ENCODE measurements around the gene CMKLR1. TPM values are rescaled to one million over a fixed set of nuclear protein-coding genes. Genes with fewer than 3 reads are reported as not detected.

CMKLR1 gene
- polyA plus RNA-seq, 3 donors = 7.5 to 11.6 (median 7.9) TPM

GRCh38 chr12:108311605-108312004 lies 27.5 kb downstream of the CMKLR1 start:
- H3K9ac ChIP-seq (ENCODE audit: insufficient read depth, low read length, poor library complexity, severe bottlenecking) = no peak overlapping the region
- H4K20me1 ChIP-seq (ENCODE audit: insufficient read depth, low read length) = no peaks in the 10 kb centered on the region
- DNase-seq = no peak
- no peak overlapping the region for H3K4me2 ChIP-seq (replicated peaks; ENCODE audit: extremely low read depth, low read length, poor library complexity, severe bottlenecking)
- intact Hi-C loops (cut with micrococcal nuclease) = loop anchor here (2.0 to 10.0 kb wide), 3 partner anchors 23 to 313 kb away; no protein-coding TSS in a partner anchor
- H3K9me3 ChIP-seq (replicated peaks in 1 of 2; ENCODE audit: control insufficient read depth in 1 of 2, insufficient read depth in 1 of 2, low read length in 2 of 2) = no peaks in the 10 kb centered on the region
- Mint-ChIP-seq H3K36me3 (peaks cover 9 to 13% of the 10 kb centered on the region in 2 donors), H3K4me1 (peaks cover 89% of the 10 kb centered on the region), H3K9me3 (peaks cover 0 to 3% (median 0%) of the 10 kb centered on the region in 7 donors), H3K27me3 (ENCODE audit: low read depth in 3 of 3) (peaks cover 1 to 5% (median 4%) of the 10 kb centered on the region in 3 donors), H3K4me3 (no peak overlapping the region), H3K27ac (peak overlapping the region in 6 of 7 donors; percentile 95 to 99 (median 97))
- H3K27me3 ChIP-seq (ENCODE audit: control insufficient read depth in 2 of 2, insufficient read depth in 2 of 2, low read length in 2 of 2) = no peaks in the 10 kb centered on the region
- 97% methylated on average over 4 of the region's 4 CpGs for WGBS (ENCODE audit: insufficient coverage)
- no peaks in the 10 kb centered on the region for H3K79me2 ChIP-seq (ENCODE audit: insufficient read depth, low read length)
- H3K4me3 ChIP-seq (replicated peaks in 1 of 3; ENCODE audit: low read depth in 2 of 3, low read length in 3 of 3) = no peak overlapping the region
- no peaks in the 10 kb centered on the region for H3K36me3 ChIP-seq (replicated peaks in 1 of 2; ENCODE audit: control insufficient read depth in 1 of 2, insufficient read depth in 2 of 2, low read length in 2 of 2)
- H3K27ac ChIP-seq (ENCODE audit: low read depth in 1 of 2, low read length in 2 of 2) = peak overlapping the region; percentile 86 to 96
- H2AFZ ChIP-seq (ENCODE audit: insufficient read depth, low read depth, low read length, poor library complexity, severe bottlenecking) = no peak overlapping the region
- H3K4me1 ChIP-seq (ENCODE audit: control insufficient read depth in 1 of 2, insufficient read depth in 2 of 2, low read length in 2 of 2) = peaks cover 84 to 89% of the 10 kb centered on the region in 2 donors
- TF ChIP-seq CTCF (IDR thresholded peaks at IDR 0.05) = no peak

GRCh38 chr12:108310489-108310888 lies 28.6 kb downstream of the CMKLR1 start:
- peaks cover 84 to 89% of the 10 kb centered on the region in 2 donors for H3K4me1 ChIP-seq (ENCODE audit: control insufficient read depth in 1 of 2, insufficient read depth in 2 of 2, low read length in 2 of 2)

More at GRCh38 chr12:108310489-108310888, 28.6 kb downstream of the CMKLR1 start:
- H3K27ac Mint-ChIP-seq = no peak overlapping the region
- H2AFZ ChIP-seq (ENCODE audit: insufficient read depth, low read depth, low read length, poor library complexity, severe bottlenecking) = no peak overlapping the region
- no peaks in the 10 kb centered on the region for H3K27me3 ChIP-seq (ENCODE audit: control insufficient read depth in 2 of 2, insufficient read depth in 2 of 2, low read length in 2 of 2)
- intact Hi-C loops (cut with micrococcal nuclease) = loop anchor here in 1 of 2 donors (5.0 to 10.0 kb wide), 2 partner anchors 57 to 314 kb away; no protein-coding TSS in a partner anchor
- no peak overlapping the region for H3K4me2 ChIP-seq (replicated peaks; ENCODE audit: extremely low read depth, low read length, poor library complexity, severe bottlenecking)
- H3K9me3 ChIP-seq (replicated peaks in 1 of 2; ENCODE audit: control insufficient read depth in 1 of 2, insufficient read depth in 1 of 2, low read length in 2 of 2) = no peaks in the 10 kb centered on the region
- H3K36me3 Mint-ChIP-seq = peaks cover 9 to 13% of the 10 kb centered on the region in 2 donors
- H3K4me3 Mint-ChIP-seq = no peak overlapping the region
- peaks cover 0 to 3% (median 0%) of the 10 kb centered on the region in 7 donors for H3K9me3 Mint-ChIP-seq
- 100% methylated on average over 3 of the region's 6 CpGs for WGBS (ENCODE audit: insufficient coverage)
- no peak for DNase-seq
- H3K27ac ChIP-seq (ENCODE audit: low read depth in 1 of 2, low read length in 2 of 2) = no peak overlapping the region
- no peak overlapping the region for H3K9ac ChIP-seq (ENCODE audit: insufficient read depth, low read length, poor library complexity, severe bottlenecking)
- no peaks in the 10 kb centered on the region for H3K79me2 ChIP-seq (ENCODE audit: insufficient read depth, low read length)
- peaks cover 89% of the 10 kb centered on the region for H3K4me1 Mint-ChIP-seq
- H3K36me3 ChIP-seq (replicated peaks in 1 of 2; ENCODE audit: control insufficient read depth in 1 of 2, insufficient read depth in 2 of 2, low read length in 2 of 2) = no peaks in the 10 kb centered on the region
- no peaks in the 10 kb centered on the region for H4K20me1 ChIP-seq (ENCODE audit: insufficient read depth, low read length)
- peaks cover 3 to 10% (median 8%) of the 10 kb centered on the region in 3 donors for H3K27me3 Mint-ChIP-seq (ENCODE audit: low read depth in 3 of 3)
- no peak for TF ChIP-seq CTCF (IDR thresholded peaks at IDR 0.05)
- H3K4me3 ChIP-seq (replicated peaks in 1 of 3; ENCODE audit: low read depth in 2 of 3, low read length in 3 of 3) = no peak overlapping the region
